ENCODE data around the gene MRPS15.

DNA sequence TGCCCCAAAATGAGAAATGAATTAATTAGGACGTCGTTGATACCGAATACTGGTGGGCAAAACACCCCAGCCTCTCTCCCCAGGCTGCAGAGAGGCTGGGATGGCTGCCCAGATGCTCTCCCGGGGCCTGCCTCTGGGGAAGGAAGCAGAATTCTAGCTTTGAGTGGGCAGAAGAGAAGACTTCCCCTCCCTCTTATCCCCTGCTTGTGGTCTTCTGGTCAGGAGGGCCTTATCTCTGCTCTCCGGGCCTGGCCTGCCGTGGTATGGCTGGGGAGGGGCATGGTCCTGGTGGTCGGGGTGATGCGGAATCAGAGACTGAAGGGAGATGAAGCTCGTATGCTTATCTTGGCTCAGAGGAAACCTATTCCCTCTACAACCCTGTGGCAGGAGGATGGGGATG lies 28.3 kb upstream of the MRPS15 start:
- no peak for TF ChIP-seq MAX (IDR thresholded peaks at IDR 0.05)
- TF ChIP-seq RAD21 (IDR thresholded peaks at IDR 0.05; ENCODE audit: low read depth): no peak
- TF ChIP-seq CTCF (IDR thresholded peaks at IDR 0.05 in 2 of 3, conservative IDR thresholded peaks at IDR 0.05 in 1 of 3; ENCODE audit: borderline replicate concordance in 1 of 3, insufficient read depth in 1 of 3, low read depth in 2 of 3, low read length in 2 of 3): no peak
- no peak for TF ChIP-seq SIN3A (IDR thresholded peaks at IDR 0.05; ENCODE audit: low read depth)
- no peak for TF ChIP-seq POLR2AphosphoS5 (IDR thresholded peaks at IDR 0.05; ENCODE audit: low read depth, low read length)
- TF ChIP-seq, protein P1, sequence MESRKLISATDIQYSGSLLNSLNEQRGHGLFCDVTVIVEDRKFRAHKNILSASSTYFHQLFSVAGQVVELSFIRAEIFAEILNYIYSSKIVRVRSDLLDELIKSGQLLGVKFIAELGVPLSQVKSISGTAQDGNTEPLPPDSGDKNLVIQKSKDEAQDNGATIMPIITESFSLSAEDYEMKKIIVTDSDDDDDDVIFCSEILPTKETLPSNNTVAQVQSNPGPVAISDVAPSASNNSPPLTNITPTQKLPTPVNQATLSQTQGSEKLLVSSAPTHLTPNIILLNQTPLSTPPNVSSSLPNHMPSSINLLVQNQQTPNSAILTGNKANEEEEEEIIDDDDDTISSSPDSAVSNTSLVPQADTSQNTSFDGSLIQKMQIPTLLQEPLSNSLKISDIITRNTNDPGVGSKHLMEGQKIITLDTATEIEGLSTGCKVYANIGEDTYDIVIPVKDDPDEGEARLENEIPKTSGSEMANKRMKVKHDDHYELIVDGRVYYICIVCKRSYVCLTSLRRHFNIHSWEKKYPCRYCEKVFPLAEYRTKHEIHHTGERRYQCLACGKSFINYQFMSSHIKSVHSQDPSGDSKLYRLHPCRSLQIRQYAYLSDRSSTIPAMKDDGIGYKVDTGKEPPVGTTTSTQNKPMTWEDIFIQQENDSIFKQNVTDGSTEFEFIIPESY (IDR thresholded peaks at IDR 0.05; ENCODE audit: extremely low read depth, insufficient replicate concordance, low read length): no peak
- no peak for TF ChIP-seq FOSL1 (IDR thresholded peaks at IDR 0.05; ENCODE audit: low read depth)
- TF ChIP-seq ELF1 (IDR thresholded peaks at IDR 0.05; ENCODE audit: borderline replicate concordance, low read depth): no peak
- no peak for TF ChIP-seq CEBPB (IDR thresholded peaks at IDR 0.05; ENCODE audit: low read depth)
- no peak for TF ChIP-seq EZH2 (IDR thresholded peaks at IDR 0.05)
- TF ChIP-seq EZH2phosphoT487 (IDR thresholded peaks at IDR 0.05; ENCODE audit: borderline replicate concordance): no peak
- TF ChIP-seq, protein P2, sequence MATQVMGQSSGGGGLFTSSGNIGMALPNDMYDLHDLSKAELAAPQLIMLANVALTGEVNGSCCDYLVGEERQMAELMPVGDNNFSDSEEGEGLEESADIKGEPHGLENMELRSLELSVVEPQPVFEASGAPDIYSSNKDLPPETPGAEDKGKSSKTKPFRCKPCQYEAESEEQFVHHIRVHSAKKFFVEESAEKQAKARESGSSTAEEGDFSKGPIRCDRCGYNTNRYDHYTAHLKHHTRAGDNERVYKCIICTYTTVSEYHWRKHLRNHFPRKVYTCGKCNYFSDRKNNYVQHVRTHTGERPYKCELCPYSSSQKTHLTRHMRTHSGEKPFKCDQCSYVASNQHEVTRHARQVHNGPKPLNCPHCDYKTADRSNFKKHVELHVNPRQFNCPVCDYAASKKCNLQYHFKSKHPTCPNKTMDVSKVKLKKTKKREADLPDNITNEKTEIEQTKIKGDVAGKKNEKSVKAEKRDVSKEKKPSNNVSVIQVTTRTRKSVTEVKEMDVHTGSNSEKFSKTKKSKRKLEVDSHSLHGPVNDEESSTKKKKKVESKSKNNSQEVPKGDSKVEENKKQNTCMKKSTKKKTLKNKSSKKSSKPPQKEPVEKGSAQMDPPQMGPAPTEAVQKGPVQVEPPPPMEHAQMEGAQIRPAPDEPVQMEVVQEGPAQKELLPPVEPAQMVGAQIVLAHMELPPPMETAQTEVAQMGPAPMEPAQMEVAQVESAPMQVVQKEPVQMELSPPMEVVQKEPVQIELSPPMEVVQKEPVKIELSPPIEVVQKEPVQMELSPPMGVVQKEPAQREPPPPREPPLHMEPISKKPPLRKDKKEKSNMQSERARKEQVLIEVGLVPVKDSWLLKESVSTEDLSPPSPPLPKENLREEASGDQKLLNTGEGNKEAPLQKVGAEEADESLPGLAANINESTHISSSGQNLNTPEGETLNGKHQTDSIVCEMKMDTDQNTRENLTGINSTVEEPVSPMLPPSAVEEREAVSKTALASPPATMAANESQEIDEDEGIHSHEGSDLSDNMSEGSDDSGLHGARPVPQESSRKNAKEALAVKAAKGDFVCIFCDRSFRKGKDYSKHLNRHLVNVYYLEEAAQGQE (IDR thresholded peaks at IDR 0.05; ENCODE audit: low read depth): no peak
- no peak for TF ChIP-seq SP1 (IDR thresholded peaks at IDR 0.05; ENCODE audit: low read depth)

All from HCT116 (cell line).